IPS DF 19.7 (cell line): Measurements from ENCODE around the gene CUX1.

ENCODE experiments used
- DNase-seq: peaks from one replicate; pipeline ENCODE4 v3.0.0-alpha.2; 2013; ENCODE audit warnings: low read depth, low spot score

CUX1 gene, protein sequence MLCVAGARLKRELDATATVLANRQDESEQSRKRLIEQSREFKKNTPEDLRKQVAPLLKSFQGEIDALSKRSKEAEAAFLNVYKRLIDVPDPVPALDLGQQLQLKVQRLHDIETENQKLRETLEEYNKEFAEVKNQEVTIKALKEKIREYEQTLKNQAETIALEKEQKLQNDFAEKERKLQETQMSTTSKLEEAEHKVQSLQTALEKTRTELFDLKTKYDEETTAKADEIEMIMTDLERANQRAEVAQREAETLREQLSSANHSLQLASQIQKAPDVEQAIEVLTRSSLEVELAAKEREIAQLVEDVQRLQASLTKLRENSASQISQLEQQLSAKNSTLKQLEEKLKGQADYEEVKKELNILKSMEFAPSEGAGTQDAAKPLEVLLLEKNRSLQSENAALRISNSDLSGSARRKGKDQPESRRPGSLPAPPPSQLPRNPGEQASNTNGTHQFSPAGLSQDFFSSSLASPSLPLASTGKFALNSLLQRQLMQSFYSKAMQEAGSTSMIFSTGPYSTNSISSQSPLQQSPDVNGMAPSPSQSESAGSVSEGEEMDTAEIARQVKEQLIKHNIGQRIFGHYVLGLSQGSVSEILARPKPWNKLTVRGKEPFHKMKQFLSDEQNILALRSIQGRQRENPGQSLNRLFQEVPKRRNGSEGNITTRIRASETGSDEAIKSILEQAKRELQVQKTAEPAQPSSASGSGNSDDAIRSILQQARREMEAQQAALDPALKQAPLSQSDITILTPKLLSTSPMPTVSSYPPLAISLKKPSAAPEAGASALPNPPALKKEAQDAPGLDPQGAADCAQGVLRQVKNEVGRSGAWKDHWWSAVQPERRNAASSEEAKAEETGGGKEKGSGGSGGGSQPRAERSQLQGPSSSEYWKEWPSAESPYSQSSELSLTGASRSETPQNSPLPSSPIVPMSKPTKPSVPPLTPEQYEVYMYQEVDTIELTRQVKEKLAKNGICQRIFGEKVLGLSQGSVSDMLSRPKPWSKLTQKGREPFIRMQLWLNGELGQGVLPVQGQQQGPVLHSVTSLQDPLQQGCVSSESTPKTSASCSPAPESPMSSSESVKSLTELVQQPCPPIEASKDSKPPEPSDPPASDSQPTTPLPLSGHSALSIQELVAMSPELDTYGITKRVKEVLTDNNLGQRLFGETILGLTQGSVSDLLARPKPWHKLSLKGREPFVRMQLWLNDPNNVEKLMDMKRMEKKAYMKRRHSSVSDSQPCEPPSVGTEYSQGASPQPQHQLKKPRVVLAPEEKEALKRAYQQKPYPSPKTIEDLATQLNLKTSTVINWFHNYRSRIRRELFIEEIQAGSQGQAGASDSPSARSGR (N-terminal part only)

DNA sequence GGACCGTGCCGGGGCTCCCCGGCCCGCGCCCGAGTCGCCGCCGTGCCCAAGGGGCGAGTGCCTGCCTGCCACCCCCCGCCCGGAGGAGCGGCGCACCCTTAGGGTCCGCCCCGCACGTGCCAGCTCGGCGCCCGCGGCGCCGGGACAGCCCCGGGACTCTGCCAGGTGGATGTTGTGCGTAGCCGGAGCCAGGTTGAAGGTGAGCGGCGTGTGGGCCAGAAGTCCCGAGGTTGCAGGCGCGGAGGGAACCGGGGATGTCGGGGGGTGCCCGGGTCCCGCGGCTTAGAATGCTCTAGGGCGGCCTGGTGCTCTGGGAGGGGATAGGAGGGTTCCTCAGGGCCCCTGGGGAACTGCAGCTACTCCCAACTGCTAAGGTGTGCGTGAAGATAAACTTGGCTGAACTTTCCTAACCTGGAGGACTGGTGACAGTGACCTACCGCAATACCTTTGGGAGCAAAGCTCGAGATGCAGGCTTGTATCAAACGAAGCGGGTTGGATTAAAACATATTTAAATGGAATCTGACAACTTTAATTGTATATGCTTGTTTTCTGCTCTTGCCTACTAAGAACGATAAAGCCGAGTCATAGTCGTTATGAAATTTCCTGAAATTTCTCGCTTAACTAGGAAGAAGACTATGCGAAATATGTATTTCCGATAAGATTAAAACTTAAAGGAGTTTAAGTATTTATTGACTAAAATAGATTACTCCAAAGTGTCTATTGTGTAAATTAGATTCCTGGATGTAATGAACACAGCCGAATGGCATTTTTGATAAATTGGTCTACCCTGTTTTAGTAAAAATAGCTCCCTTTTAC, at the start of gene CUX1:
CUX1 (plus strand) TSS at position 156 of the 816 bp plus-strand sequence; CDS start at position 170, 14 bp downstream.
- no peak for DNase-seq

DNA sequence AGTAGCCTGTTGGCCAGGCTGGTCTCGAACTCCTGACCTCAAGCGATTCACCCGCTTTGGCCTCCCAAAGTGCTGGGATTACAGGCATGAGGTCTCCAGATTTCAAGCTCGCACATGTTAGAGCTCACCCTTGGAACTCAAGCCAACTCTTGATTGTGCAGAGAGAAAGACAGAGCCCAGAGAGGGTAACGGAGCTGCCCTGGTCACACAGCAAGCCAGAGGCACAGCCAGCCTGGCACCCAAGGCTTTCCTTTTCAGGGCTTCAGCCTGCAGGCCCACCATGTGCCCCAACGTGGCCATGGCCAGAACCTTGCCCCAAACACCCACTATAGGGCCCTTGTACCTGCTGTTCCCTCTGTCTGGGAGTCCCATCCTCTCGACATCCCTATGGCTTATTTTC, 49.1 kb upstream of the CUX1 start:
- DNase-seq, result no peak

DNA sequence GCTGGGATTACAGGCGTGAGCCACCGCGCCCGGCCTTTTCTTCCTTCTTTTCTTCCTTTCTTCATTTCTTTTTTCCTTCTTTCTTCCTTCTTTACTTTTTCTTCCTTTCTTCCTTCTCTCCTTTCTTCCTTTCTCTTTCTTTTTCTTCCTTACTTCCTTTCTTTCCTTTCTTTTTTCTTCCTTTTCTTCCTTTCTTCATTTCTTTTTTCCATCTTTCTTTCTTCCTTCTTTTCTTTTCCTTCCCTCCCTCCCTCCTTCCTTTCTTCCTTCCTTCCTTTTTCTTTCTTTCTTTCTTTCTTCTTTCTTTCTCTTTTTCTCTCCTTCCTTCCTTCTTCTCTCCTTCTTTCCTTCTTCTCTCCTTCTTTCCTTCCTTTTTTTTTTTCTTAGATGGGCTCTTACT, 47.0 kb upstream of the CUX1 start:
- no peak for DNase-seq

DNA sequence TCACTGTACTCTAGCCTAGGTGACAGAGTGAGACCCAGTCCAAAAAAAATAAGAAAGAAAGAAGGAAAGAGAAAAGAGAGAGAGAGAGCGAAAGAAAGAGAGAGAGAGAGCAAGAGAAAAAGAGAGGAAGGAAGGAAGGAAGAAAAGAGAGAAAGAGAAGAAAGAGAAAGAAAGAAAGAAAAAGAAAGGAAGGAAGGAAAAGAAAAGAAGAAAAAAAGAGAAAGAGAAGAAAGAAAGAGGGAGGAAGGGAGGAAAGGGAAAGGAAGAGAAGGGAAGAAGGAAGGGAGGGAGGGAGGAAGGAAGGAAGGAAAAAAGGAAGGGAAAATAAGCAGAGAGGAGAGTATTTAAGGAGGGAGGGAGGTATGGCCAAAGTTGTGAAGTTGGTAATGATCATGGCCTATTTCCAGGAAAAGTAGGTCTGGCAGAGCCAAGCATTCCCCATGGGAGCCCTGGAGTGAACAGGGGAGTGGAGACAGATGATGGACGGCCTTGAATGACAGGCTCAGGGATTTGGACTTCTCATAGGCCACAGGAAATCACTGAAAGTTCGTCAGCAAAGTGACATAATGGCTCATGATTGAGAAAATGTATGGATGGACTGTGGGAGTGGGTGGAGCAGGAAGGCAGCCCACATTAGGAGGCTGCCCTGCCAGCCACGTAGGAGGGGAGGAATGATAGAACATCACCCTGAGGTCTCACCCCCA, 44.8 kb upstream of the CUX1 start:
- DNase-seq, result no peak

DNA sequence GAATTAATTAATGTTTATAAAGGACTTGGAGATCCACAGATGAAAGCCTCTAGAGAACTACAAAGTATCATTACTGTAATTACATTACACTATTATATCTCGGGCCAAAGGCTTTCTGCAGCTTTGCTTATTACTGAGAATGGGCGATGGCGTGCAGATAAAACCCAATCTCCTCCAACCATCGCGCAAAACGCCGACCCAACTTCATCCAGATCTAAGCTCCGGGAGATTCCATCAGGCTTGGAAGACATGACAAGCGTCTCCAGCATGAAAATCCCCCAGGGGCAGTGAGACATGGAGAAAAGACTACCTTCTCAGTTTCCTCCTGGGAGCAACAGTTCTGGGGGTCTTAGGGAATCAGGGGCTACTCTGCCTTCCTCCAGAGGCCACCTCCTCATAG, 42.2 kb upstream of the CUX1 start:
- DNase-seq, result no peak

DNA sequence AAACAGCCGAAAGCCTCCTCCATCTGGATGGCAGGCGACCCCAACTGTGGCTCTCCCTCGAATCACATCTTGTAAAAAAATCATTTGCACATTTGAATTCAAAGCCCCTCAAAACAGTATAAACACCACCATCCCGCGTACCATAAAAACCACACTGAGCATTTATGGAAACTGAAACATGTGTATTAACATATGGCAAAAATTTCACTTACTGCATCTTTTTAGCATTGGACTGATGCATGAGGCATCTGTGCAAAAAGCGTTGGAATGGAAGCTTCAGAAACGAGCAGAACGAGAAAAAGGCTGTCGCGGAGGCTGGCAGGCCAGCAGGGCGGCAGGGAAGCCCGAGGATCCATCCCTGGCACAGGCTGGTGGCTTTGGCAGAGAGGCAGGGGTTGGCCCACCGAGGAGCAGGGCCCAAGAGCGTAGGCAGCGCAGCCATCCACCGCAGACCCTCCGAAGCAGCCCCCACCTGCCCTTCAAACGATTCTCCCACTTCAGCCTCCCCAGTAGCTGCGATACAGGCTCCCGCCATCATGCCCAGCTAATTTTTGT, 39.3 kb upstream of the CUX1 start:
- DNase-seq, result no peak

DNA sequence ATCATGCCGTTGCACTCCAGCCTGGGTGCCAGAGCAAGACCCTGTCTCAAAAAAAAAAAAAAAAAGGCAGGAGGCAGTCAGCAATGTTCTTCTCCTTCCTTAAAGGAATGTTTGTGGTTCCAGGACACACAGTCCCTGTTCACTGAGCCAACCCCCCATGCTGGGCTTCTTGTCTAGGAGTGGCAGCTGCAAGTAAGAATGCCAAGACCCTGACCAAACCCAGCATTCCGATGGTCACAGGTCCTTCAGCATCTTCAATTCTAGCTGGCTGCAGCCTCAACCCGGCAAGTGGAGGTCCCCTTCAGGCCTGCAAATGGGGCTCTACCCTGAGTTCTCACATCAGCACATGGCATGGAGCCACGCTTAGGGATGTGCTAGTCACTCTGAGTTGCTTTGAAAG, 38.2 kb upstream of the CUX1 start:
- DNase-seq, result no peak

DNA sequence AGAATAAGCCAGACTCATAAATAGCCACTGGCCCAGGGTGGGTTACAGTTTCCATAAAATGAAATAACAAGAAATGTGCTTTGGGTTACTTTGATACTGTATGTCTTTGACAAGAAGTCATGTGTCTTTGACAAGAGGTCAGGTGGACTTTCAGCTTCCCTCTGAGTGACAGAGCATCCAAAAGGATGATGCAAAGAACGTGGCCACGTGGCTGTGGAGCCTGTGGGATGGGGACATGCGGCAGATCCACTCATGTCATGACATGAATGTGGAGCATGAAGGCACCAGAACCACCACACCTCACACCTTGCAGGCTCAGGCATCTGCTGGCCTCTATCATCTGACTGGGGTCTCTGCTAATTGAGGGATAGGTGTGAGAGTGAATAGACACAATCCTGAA, 37.1 kb upstream of the CUX1 start:
- no peak for DNase-seq

DNA sequence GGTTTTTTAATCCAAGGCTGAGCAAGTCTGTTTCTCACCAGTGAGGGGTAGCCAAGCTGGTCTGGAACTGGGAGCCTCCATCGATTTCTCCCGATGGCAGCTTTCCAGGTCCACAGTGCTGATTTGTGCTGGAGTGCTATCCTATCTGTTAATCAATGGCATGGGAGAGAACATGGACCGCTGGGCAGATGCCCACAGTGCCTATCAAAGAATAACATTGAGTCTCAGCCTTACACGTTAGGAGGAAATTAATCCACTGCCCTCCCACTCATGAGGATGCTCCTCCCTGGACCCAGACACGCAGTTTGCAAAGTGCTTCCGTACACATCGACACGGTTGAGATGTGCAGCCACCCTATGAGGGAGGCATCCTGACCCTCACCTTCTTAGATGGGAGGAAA, 36.0 kb upstream of the CUX1 start:
- no peak for DNase-seq

DNA sequence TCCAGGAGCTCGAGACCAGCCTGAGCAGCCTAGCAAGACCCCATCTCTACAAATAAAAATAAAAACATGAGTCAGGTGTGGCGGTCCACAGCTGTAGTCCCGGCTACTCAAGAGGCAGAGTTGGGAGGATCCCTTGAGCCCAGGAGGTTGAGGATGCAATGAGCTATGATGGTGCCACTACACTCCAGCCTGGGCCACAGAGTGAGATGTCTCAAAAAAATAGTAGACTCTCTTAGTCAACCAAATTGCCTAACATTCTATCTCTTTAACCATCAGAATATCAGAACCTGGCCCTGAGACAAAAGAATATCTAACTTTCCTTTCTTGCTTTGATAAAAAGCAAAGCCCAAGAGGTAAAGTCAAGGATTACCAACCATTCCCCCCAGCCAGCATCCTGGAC, 35.0 kb upstream of the CUX1 start:
- no peak for DNase-seq

DNA sequence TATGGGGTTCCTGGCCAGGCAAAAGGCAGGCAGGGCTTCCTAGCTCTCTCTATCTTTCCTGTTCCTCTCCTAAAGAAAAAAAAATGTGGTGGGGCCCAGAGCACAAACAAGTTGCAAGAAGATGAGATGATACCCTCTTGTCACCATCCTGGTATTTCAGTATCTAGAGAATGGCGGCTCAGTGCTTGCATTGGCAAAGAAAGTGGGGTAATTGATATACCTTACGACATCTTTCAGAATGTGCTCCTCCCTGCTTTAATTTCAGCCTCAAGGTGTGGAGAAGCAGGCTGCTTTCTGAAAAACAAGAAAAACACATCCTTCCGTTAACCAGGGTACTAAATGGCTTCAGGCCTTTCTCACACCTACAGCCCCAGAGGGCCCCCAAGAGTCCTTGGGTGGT, 34.5 kb upstream of the CUX1 start:
- DNase-seq, result no peak

DNA sequence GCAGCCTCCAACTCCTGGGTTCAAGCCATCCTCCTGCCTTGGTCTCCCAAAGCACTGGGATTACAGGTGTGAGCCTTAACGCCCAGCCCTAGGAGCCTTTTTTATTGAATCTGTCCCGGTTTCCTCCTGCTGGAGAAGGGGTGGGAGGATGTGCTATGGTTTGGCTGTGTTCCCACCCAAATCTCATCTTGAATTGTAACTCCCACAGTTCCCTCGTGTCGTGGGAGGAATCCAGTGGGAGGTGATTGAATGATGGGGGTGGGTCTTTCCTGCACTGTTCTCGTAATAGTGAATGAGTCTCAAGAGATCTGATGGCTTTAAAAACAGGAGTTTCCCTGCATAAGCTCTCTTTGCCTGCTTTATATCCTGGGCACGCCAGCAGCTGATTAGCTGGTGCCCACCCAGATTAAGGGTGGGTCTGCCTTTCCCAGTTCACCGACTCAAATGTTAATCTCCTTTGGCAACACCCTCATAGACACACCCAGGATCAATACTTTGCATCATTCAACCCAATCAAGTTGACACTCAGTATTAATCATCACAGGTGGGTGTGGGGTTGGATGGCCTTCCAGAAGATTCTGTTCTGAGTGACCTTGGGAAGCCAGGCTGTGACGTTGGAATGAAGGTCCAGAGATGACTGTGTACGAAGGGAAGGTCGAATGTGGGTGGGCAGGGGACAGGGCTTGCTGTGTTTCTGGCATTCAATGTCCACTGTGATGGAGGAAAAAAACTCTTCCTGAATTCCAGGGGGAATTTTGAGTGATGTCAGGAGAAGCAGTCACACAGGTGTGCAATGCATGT, 33.8 kb upstream of the CUX1 start:
- DNase-seq, result no peak

DNA sequence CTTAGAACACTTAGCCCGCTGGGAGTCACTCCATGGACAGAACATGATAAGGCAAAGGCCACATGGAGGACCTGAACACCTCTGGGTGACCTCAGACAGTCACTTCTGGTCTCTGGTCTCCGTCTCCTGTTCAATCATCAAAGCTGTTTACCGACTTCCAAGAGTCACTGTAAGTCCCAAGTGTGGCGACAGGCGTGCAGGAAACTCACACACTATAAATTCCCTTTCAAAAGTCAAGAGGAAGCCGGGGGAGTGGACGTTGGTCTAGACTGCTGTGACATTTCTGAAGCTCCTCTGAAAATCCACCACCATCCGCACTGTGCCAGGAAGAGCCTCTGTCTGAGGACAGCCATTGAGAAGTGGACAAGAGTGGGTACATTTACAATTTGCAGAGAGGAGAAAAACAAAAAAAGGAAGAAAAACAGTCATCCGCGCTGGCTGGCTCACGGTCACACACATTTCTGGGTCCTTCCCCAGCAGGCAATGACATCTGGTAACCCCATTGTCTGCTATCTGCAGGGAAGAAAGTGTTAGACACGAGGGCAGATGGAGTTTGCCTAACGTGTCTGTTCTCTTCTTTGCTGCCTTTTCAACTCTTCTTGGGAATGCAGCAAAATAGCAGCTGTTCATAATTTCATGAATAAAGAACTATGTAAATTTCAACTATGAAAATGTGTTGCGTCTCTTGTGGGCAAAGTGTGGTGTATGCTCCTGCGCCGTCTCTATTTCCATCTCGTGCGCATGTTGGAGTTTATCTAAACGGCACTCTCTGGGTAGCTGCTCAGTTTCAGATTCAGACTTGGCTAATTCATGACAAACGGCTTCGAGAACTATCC, 32.9 kb upstream of the CUX1 start:
- no peak for DNase-seq

DNA sequence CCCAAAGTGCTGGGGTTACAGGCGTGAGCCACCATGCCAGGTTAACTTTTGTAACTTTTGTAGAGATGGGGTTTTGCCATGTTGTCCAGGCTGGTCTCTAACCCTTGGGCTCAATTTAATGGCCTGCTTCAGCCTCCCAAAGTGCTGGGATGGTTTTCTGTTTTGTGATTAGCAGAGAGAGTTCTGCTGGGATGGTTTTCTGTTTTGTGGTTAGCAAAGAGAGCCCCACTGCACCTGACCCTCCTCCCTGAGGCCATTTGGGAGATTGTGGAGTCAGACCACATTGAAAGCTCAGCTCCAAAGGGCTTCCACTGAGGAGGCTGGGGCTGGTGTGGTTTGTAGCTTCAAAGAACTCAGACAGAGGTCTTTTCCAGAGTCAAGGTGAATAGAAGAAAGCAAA, 29.6 kb upstream of the CUX1 start:
- no peak for DNase-seq

DNA sequence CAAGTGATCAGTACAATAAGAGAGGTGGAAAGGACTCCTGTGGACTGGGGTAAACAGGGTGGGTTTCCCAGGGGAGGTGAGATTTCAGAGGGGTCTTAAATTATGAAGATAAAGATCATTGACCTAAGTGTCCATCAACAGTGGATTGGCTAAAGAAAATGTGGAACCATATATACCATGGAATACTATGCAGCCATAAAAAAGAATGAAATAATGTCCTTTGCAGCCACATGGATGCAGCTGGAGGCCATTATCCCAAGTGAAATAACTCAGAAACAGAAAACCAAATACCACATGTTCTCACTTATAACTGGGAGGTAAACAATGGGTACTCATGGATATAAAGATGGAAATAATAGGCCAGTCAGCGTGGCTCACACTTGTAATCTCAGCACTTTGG, 28.9 kb upstream of the CUX1 start:
- no peak for DNase-seq

DNA sequence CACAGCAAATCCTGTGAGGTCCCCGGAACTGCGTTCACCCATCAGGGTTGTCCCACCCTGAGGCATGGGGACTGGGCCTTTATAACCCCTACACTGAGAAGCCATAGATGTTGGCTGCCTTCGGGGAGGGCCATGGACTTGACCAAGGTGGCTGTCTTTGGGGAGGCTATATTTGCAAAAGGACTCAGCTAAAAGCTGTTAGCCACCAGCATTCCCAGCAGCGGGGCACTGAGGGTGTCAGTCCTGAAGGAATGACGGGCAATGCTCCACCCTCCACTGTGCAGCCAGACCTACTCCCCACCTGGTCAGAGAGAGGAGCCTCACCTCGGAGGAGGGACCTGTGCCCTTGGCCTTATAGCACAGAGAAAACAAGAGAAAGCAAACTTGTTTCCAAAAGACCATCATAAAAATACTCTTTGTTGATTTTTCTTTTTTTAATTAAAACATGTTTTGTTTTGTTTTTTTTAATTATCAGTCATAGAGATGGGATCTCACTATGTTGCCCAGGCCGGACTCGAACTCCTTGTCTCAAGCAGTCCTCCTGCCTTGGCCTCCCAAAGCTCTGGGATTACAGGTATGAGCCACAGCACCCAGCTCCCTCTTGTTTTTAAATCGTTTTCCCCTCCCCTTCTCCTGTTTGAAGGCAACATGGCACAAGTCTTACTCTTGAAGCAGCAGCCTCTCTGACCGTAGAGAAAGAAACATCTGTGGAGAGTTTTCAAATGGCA, 26.7 kb upstream of the CUX1 start:
- no peak for DNase-seq

DNA sequence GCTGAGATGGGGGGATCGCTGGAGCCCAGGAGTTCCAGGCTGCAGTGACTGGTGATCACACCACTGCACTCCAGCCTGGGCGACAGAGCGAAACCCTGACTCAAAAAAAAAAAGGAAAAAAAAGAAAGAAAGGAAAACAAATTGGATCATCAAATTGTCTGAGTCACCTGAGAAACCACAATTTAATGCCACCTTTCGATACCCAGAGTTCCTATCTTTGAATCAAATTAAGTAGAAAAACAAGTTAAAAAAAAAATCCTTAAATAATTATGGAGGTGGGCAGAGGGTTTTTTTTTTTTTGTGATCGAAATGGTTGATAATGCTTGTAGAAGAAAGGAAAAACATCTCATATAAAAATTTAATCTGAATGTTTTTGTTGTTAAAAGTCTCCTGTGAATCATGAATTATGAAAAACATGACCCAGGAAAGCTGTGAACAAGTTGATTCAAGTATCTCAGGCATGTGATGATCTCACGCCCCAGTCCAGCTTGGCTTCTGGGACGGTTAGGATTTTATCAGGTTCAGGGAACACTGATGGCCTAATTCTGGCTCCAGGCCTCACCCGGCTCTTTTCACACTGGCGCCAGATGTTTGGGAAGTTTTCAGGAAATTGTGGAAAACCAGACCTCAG, 25.3 kb upstream of the CUX1 start:
- no peak for DNase-seq
